K562 (cell line): ENCODE data around the gene SPDYE1. TPM values are rescaled to one million over a fixed set of nuclear protein-coding genes. Genes with fewer than 3 reads are reported as not detected.
A peak's percentile ranks its signal among the peaks of the same experiment; 100 is the strongest.

Source experiments
- ARHGAP35 ChIP-seq: fragments of 450-650 bp; IDR thresholded peaks from 2 replicates; pipeline ENCODE4 v1.6.1; 2018; ENCODE audit not compliant: partially characterized antibody
- CEBPG ChIP-seq, 3 experiments: fragments of 200-800 bp in 1 of 3; sonication (Bioruptor generic) in 1 of 3; sonication (generic) in 1 of 3; formaldehyde crosslinking in 1 of 3; IDR thresholded peaks in 2 of 3; conservative IDR thresholded peaks in 1 of 3; 2 replicates each; pipeline versions ENCODE4 v1.6.1 to v1.8.0; 2016 to 2022; ENCODE audit warnings: missing compliant biosample characterization in 2 of 3, missing genetic modification characterization in 2 of 3, mild to moderate bottlenecking in 1 of 3, missing genetic modification reagents in 1 of 3
- HEY1 ChIP-seq: fragments of 250-450 bp; sonication (Bioruptor Pico); IDR thresholded peaks from 2 replicates; pipeline ENCODE4 v1.5.0; 2020; ENCODE audit warnings: mild to moderate bottlenecking, moderate library complexity, borderline replicate concordance
- MAFK ChIP-seq: IDR thresholded peaks from 2 replicates; pipeline ENCODE4 v1.6.1; 2011; ENCODE audit warnings: low read length, improper control_type of control experiment
- NEUROD1 ChIP-seq: fragments of 150-350 bp; IDR thresholded peaks from 2 replicates; pipeline ENCODE4 v1.6.1; 2014; ENCODE audit warnings: borderline replicate concordance, low read length, low read depth; ENCODE audit not compliant: partially characterized antibody
- PHF8 ChIP-seq: fragments of 200-600 bp; sonication (generic); IDR thresholded peaks from 2 replicates; pipeline ENCODE4 v1.6.1; 2012; ENCODE audit warnings: mixed run types, mild to moderate bottlenecking, inconsistent platforms, low read length, moderate library complexity, borderline replicate concordance
- PPARD ChIP-seq: fragments of 250-450 bp; sonication (Bioruptor Pico); IDR thresholded peaks from 2 replicates; pipeline ENCODE4 v1.8.0; 2022; ENCODE audit warnings: inconsistent platforms, mild to moderate bottlenecking, moderate library complexity
- PTTG1 ChIP-seq: fragments of 450-650 bp; IDR thresholded peaks from 2 replicates; pipeline ENCODE4 v1.6.1; 2016; ENCODE audit warnings: low read depth, mild to moderate bottlenecking, missing genetic modification characterization, missing compliant biosample characterization
- RFX5 ChIP-seq: IDR thresholded peaks from 2 replicates; pipeline ENCODE4 v1.6.1; 2011; ENCODE audit warnings: low read depth, mild to moderate bottlenecking, improper control_type of control experiment, low read length
- XRCC3 ChIP-seq: fragments of 450-650 bp; IDR thresholded peaks from 2 replicates; pipeline ENCODE4 v1.6.1; 2017; ENCODE audit warnings: mild to moderate bottlenecking, moderate library complexity
- ZNF134 ChIP-seq: fragments of 250-450 bp; sonication (Bioruptor Pico); conservative IDR thresholded peaks from 2 replicates; pipeline ENCODE4 v1.4.0; 2020
- polyA plus RNA-seq, 8 experiments: library from polyadenylated mRNA; depleted of rRNA in 4 of 8; stranded (reverse) in 5 of 8; unstranded in 3 of 8; fragments of >200 nt; fragmentation: Nextera tagmentation in 2 of 8; fragmentation: Illumina TruSeq in 1 of 8; extraction: Ambion mirVana in 2 of 8; extraction: Trizol in 1 of 8; gene quantifications; 2 replicates each; pipeline versions ENCODE4 v1.2.1 to v1.2.3, GENCODE V29; 2011 to 2014; ENCODE audit warnings: inconsistent platforms in 1 of 8, missing spikeins in 1 of 8
- total RNA-seq, 7 experiments: library from RNA; depleted of rRNA in 6 of 7; stranded (reverse); fragments of >200 nt in 6 of 7; fragmentation: Illumina TruSeq in 2 of 7; extraction: Trizol in 2 of 7; gene quantifications; 2 replicates each; pipeline versions ENCODE4 v1.2.1 to v1.2.3, GENCODE V29; 2011 to 2021; ENCODE audit warnings: low replicate concordance in 1 of 7
- TF ChIP-seq, protein P1 (sequence below): fragments of 200-800 bp; sonication (Bioruptor generic); IDR thresholded peaks from 2 replicates; pipeline ENCODE4 v1.6.1; 2016; ENCODE audit warnings: missing genetic modification characterization, missing compliant biosample characterization
- TF ChIP-seq, protein P2 (sequence below): fragments of 250-450 bp; sonication (Bioruptor Pico); IDR thresholded peaks from 2 replicates; pipeline ENCODE4 v1.4.0; 2020

SPDYE1 gene
- total and polyA plus RNA-seq, 9 of the 15 experiments (the other 6 are each of a cell fraction or from before 2014, with no cell fraction given) = 0.04 to 0.10 TPM; not detected in 7

DNA sequence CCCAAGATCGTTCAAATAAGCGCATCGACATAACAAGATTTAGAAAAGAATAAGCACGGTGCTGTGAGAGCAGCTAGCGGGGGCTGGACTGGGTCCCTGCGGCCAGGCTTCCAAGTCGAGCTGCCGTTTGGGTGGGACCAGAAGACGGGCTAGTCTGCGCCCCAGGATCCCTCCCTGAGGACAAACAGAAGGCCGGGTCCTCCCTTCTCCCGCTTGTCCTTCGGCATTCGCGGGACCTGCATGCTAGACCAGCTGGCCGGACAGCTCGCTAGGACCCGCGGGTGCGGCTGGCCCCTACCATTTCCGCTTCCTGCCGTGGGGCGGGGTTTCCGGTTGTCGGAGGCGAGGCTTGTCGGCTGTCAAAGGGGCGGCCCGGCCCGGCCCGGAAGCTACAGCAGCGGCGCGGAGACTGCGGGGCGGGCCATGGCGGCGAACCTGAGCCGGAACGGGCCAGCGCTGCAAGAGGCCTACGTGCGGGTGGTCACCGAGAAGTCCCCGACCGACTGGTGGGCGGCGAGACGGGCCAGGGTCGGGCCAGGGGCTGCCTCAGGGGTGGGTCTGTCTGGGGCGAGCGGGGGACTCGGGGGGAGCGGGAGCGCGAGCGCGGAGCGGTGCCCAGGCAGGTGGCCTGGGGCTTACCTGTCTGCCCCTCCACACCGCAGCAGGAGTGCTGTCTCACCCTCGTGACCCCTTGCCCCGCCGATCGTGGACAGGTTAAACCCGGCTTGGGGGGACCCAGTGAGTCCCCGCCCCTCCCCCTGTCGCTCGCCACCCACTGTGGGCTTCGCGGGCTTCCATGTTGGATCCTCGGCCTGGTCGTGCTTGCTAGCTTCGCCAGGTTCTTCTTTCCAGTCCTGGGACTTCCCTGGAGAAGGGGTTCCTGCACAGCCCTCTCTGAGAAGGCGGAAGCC, 46.9 kb downstream of the SPDYE1 start, which contains the start of gene DBNL (continued):
- TF ChIP-seq, protein P1, sequence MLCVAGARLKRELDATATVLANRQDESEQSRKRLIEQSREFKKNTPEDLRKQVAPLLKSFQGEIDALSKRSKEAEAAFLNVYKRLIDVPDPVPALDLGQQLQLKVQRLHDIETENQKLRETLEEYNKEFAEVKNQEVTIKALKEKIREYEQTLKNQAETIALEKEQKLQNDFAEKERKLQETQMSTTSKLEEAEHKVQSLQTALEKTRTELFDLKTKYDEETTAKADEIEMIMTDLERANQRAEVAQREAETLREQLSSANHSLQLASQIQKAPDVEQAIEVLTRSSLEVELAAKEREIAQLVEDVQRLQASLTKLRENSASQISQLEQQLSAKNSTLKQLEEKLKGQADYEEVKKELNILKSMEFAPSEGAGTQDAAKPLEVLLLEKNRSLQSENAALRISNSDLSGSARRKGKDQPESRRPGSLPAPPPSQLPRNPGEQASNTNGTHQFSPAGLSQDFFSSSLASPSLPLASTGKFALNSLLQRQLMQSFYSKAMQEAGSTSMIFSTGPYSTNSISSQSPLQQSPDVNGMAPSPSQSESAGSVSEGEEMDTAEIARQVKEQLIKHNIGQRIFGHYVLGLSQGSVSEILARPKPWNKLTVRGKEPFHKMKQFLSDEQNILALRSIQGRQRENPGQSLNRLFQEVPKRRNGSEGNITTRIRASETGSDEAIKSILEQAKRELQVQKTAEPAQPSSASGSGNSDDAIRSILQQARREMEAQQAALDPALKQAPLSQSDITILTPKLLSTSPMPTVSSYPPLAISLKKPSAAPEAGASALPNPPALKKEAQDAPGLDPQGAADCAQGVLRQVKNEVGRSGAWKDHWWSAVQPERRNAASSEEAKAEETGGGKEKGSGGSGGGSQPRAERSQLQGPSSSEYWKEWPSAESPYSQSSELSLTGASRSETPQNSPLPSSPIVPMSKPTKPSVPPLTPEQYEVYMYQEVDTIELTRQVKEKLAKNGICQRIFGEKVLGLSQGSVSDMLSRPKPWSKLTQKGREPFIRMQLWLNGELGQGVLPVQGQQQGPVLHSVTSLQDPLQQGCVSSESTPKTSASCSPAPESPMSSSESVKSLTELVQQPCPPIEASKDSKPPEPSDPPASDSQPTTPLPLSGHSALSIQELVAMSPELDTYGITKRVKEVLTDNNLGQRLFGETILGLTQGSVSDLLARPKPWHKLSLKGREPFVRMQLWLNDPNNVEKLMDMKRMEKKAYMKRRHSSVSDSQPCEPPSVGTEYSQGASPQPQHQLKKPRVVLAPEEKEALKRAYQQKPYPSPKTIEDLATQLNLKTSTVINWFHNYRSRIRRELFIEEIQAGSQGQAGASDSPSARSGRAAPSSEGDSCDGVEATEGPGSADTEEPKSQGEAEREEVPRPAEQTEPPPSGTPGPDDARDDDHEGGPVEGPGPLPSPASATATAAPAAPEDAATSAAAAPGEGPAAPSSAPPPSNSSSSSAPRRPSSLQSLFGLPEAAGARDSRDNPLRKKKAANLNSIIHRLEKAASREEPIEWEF (CRISPR knock-in tag) = no peak
- TF ChIP-seq MAFK = 0 out of 2 replicates have a peak, but pooled peaks have one; percentile 16
- no peak for TF ChIP-seq RFX5
- TF ChIP-seq CEBPG (CRISPR knock-in tag; IDR thresholded peaks at IDR 0.05) = 0 out of 2 replicates have a peak, but pooled peaks have one; percentile 32
- TF ChIP-seq CEBPG (tag; conservative IDR thresholded peaks at IDR 0.05 in 1 of 2, IDR thresholded peaks at IDR 0.05 in 1 of 2) = no peak
- TF ChIP-seq ARHGAP35 = no peak
- TF ChIP-seq, protein P2, sequence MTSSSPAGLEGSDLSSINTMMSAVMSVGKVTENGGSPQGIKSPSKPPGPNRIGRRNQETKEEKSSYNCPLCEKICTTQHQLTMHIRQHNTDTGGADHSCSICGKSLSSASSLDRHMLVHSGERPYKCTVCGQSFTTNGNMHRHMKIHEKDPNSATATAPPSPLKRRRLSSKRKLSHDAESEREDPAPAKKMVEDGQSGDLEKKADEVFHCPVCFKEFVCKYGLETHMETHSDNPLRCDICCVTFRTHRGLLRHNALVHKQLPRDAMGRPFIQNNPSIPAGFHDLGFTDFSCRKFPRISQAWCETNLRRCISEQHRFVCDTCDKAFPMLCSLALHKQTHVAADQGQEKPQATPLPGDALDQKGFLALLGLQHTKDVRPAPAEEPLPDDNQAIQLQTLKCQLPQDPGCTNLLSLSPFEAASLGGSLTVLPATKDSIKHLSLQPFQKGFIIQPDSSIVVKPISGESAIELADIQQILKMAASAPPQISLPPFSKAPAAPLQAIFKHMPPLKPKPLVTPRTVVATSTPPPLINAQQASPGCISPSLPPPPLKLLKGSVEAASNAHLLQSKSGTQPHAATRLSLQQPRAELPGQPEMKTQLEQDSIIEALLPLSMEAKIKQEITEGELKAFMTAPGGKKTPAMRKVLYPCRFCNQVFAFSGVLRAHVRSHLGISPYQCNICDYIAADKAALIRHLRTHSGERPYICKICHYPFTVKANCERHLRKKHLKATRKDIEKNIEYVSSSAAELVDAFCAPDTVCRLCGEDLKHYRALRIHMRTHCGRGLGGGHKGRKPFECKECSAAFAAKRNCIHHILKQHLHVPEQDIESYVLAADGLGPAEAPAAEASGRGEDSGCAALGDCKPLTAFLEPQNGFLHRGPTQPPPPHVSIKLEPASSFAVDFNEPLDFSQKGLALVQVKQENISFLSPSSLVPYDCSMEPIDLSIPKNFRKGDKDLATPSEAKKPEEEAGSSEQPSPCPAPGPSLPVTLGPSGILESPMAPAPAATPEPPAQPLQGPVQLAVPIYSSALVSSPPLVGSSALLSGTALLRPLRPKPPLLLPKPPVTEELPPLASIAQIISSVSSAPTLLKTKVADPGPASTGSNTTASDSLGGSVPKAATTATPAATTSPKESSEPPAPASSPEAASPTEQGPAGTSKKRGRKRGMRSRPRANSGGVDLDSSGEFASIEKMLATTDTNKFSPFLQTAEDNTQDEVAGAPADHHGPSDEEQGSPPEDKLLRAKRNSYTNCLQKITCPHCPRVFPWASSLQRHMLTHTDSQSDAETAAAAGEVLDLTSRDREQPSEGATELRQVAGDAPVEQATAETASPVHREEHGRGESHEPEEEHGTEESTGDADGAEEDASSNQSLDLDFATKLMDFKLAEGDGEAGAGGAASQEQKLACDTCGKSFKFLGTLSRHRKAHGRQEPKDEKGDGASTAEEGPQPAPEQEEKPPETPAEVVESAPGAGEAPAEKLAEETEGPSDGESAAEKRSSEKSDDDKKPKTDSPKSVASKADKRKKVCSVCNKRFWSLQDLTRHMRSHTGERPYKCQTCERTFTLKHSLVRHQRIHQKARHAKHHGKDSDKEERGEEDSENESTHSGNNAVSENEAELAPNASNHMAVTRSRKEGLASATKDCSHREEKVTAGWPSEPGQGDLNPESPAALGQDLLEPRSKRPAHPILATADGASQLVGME (CRISPR knock-in tag) = no peak
- TF ChIP-seq XRCC3 = no peak
- no peak for TF ChIP-seq PTTG1
- peak; percentile 89; the same call in 1 of the 2 replicates for TF ChIP-seq PHF8
- no peak for TF ChIP-seq PPARD (CRISPR knock-in tag)
- no peak for TF ChIP-seq HEY1 (CRISPR knock-in tag)
- TF ChIP-seq NEUROD1 = no peak
- TF ChIP-seq ZNF134 (CRISPR knock-in tag) = no peak
